T-helper 2 cell treated with Interferon-gamma antibody and Interleukin-4, amounts not matched to agents 5 μg/mL and 100 μg/mL, for 36 hours (primary cell): ENCODE results near the gene MAG.

ENCODE experiments used
- DNase-seq: peaks from one replicate; pipeline ENCODE4 v3.0.0; 2021; ENCODE audit warnings: low spot score
- H3K27ac Mint-ChIP-seq: one replicate; pipeline ENCODE4 v1.8.0; 2021; ENCODE audit warnings: mild to moderate bottlenecking, mixed read lengths
- H3K27me3 Mint-ChIP-seq: one replicate; pipeline ENCODE4 v1.8.0; 2021; ENCODE audit warnings: low read depth, mixed read lengths
- H3K36me3 Mint-ChIP-seq: one replicate; pipeline ENCODE4 v1.8.0; 2021; ENCODE audit warnings: low read depth, mixed read lengths
- H3K4me1 Mint-ChIP-seq: one replicate; pipeline ENCODE4 v1.8.0; 2021; ENCODE audit warnings: low read depth, mixed read lengths
- H3K4me3 Mint-ChIP-seq: one replicate; pipeline ENCODE4 v1.8.0; 2022; ENCODE audit warnings: mild to moderate bottlenecking, moderate library complexity, mixed read lengths
- H3K9me3 Mint-ChIP-seq: one replicate; pipeline ENCODE4 v1.8.0; 2021; ENCODE audit warnings: mixed read lengths

The MAG gene

GRCh38 chr19:35294859-35295791 is 3.2 kb downstream of the MAG start:
- H3K4me3 Mint-ChIP-seq = no peak overlapping the region
- no peak overlapping the region for H3K27ac Mint-ChIP-seq
- H3K4me1 Mint-ChIP-seq = peaks cover 4% of the 10 kb centered on the region
- no peaks in the 10 kb centered on the region for H3K9me3 Mint-ChIP-seq
- H3K27me3 Mint-ChIP-seq = no peaks in the 10 kb centered on the region
- no peaks in the 10 kb centered on the region for H3K36me3 Mint-ChIP-seq
- DNase-seq = no peak

- H3K4me3 Mint-ChIP-seq = no peak overlapping the region
- peak overlapping the region; percentile 23 for H3K27ac Mint-ChIP-seq
- H3K4me1 Mint-ChIP-seq = peaks cover 4% of the 10 kb centered on the region
- H3K27me3 Mint-ChIP-seq = no peaks in the 10 kb centered on the region
- H3K9me3 Mint-ChIP-seq = no peaks in the 10 kb centered on the region
- peak; percentile 8 for DNase-seq
- H3K36me3 Mint-ChIP-seq = no peaks in the 10 kb centered on the region
Measured at GRCh38 chr19:35295792-35296462, 4.0 kb downstream of the MAG start.

GRCh38 chr19:35296644-35297514 is 4.9 kb downstream of the MAG start:
- DNase-seq = no peak
- Mint-ChIP-seq H3K4me1 (peaks cover 4% of the 10 kb centered on the region), H3K9me3 (no peaks in the 10 kb centered on the region), H3K36me3 (no peaks in the 10 kb centered on the region), H3K27ac (no peak overlapping the region), H3K4me3 (no peak overlapping the region), H3K27me3 (no peaks in the 10 kb centered on the region)

- no peak overlapping the region for H3K4me3 Mint-ChIP-seq
- no peak overlapping the region for H3K27ac Mint-ChIP-seq
- no peaks in the 10 kb centered on the region for H3K27me3 Mint-ChIP-seq
- no peaks in the 10 kb centered on the region for H3K9me3 Mint-ChIP-seq
- H3K4me1 Mint-ChIP-seq = peaks cover 4% of the 10 kb centered on the region
- no peak for DNase-seq
- H3K36me3 Mint-ChIP-seq = no peaks in the 10 kb centered on the region
Measured at GRCh38 chr19:35297515-35297848, 5.5 kb downstream of the MAG start.

GRCh38 chr19:35297922-35298321 is 6.0 kb downstream of the MAG start:
- Mint-ChIP-seq H3K36me3 (no peaks in the 10 kb centered on the region), H3K27me3 (no peaks in the 10 kb centered on the region), H3K9me3 (no peaks in the 10 kb centered on the region), H3K4me3 (no peak overlapping the region), H3K27ac (no peak overlapping the region), H3K4me1 (peaks cover 4% of the 10 kb centered on the region)
- DNase-seq = no peak

GRCh38 chr19:35298561-35298972 is 6.6 kb downstream of the MAG start:
- Mint-ChIP-seq H3K36me3 (no peaks in the 10 kb centered on the region), H3K9me3 (no peaks in the 10 kb centered on the region), H3K27me3 (no peaks in the 10 kb centered on the region), H3K4me1 (peaks cover 4% of the 10 kb centered on the region), H3K27ac (no peak overlapping the region), H3K4me3 (no peak overlapping the region)
- no peak for DNase-seq

- Mint-ChIP-seq H3K9me3 (no peaks in the 10 kb centered on the region), H3K27ac (no peak overlapping the region), H3K4me1 (peaks cover 4% of the 10 kb centered on the region), H3K27me3 (no peaks in the 10 kb centered on the region), H3K36me3 (no peaks in the 10 kb centered on the region), H3K4me3 (no peak overlapping the region)
- DNase-seq = no peak
Measured at GRCh38 chr19:35299523-35300338, 7.8 kb downstream of the MAG start.

GRCh38 chr19:35300339-35300649 is 8.3 kb downstream of the MAG start:
- Mint-ChIP-seq H3K27ac (no peak overlapping the region), H3K4me1 (peaks cover 4% of the 10 kb centered on the region), H3K9me3 (no peaks in the 10 kb centered on the region), H3K4me3 (no peak overlapping the region), H3K27me3 (no peaks in the 10 kb centered on the region), H3K36me3 (no peaks in the 10 kb centered on the region)
- no peak for DNase-seq

GRCh38 chr19:35301961-35302360 is 10.0 kb downstream of the MAG start:
- H3K27ac Mint-ChIP-seq = no peak overlapping the region
- no peak overlapping the region for H3K4me3 Mint-ChIP-seq
- H3K4me1 Mint-ChIP-seq = no peaks in the 10 kb centered on the region
- no peaks in the 10 kb centered on the region for H3K9me3 Mint-ChIP-seq
- H3K27me3 Mint-ChIP-seq = no peaks in the 10 kb centered on the region
- no peaks in the 10 kb centered on the region for H3K36me3 Mint-ChIP-seq
- DNase-seq = no peak

- DNase-seq = no peak
- Mint-ChIP-seq H3K27ac (no peak overlapping the region), H3K4me3 (no peak overlapping the region), H3K4me1 (no peaks in the 10 kb centered on the region), H3K27me3 (no peaks in the 10 kb centered on the region), H3K9me3 (no peaks in the 10 kb centered on the region), H3K36me3 (no peaks in the 10 kb centered on the region)
Measured at GRCh38 chr19:35302446-35302845, 10.5 kb downstream of the MAG start.

GRCh38 chr19:35303357-35303915 is 11.5 kb downstream of the MAG start:
- DNase-seq = no peak
- H3K4me3 Mint-ChIP-seq = no peak overlapping the region
- no peaks in the 10 kb centered on the region for H3K27me3 Mint-ChIP-seq
- H3K27ac Mint-ChIP-seq = no peak overlapping the region
- H3K36me3 Mint-ChIP-seq = no peaks in the 10 kb centered on the region
- H3K4me1 Mint-ChIP-seq = no peaks in the 10 kb centered on the region
- H3K9me3 Mint-ChIP-seq = no peaks in the 10 kb centered on the region

- DNase-seq = no peak
- H3K4me3 Mint-ChIP-seq = no peak overlapping the region
- H3K4me1 Mint-ChIP-seq = no peaks in the 10 kb centered on the region
- no peak overlapping the region for H3K27ac Mint-ChIP-seq
- H3K27me3 Mint-ChIP-seq = no peaks in the 10 kb centered on the region
- no peaks in the 10 kb centered on the region for H3K36me3 Mint-ChIP-seq
- no peaks in the 10 kb centered on the region for H3K9me3 Mint-ChIP-seq
Measured at GRCh38 chr19:35304036-35304435, 12.1 kb downstream of the MAG start.

GRCh38 chr19:35305181-35305580 is 13.2 kb downstream of the MAG start:
- no peaks in the 10 kb centered on the region for H3K9me3 Mint-ChIP-seq
- H3K4me3 Mint-ChIP-seq = no peak overlapping the region
- no peaks in the 10 kb centered on the region for H3K36me3 Mint-ChIP-seq
- no peaks in the 10 kb centered on the region for H3K27me3 Mint-ChIP-seq
- DNase-seq = no peak
- no peaks in the 10 kb centered on the region for H3K4me1 Mint-ChIP-seq
- H3K27ac Mint-ChIP-seq = no peak overlapping the region
